GM23338 (cell line): ENCODE results near the gene GPR146. TPM values are rescaled to one million over a fixed set of nuclear protein-coding genes. Genes with fewer than 3 reads are reported as not detected.

ENCODE experiments used
- ATAC-seq: fragments of 200-7000 bp; cut with Tn5 transposase; 3 replicates; pipeline ENCODE4 v1.9.1; 2020
- DNase-seq: peaks from one replicate; pipeline ENCODE4 v3.0.0-alpha.2; 2015; ENCODE audit warnings: low spot score
- H2AFZ ChIP-seq: fragments of 200-600 bp; sonication (generic); 2 replicates; pipeline ENCODE4 v1.8.0; 2016; ENCODE audit warnings: antibody characterized with exemption, mild to moderate bottlenecking, moderate library complexity
- H3F3A ChIP-seq: fragments of 200-600 bp; sonication (generic); replicated peaks from 2 replicates; pipeline ENCODE4 v1.8.0; 2017; ENCODE audit warnings: antibody characterized with exemption, mixed run types, low read depth
- H3K27ac ChIP-seq: fragments of 200-600 bp; sonication (generic); 2 replicates; pipeline ENCODE4 v1.6.1; 2016; ENCODE audit warnings: low read depth
- H3K27me3 ChIP-seq: fragments of 200-600 bp; sonication (generic); 2 replicates; pipeline ENCODE4 v1.8.0; 2016; ENCODE audit warnings: mild to moderate bottlenecking, mixed run types, moderate library complexity; ENCODE audit not compliant: insufficient read depth
- H3K36me3 ChIP-seq: fragments of 200-600 bp; sonication (generic); 2 replicates; pipeline ENCODE4 v1.8.0; 2016; ENCODE audit warnings: mild to moderate bottlenecking; ENCODE audit not compliant: insufficient read depth
- H3K4me1 ChIP-seq: fragments of 200-600 bp; sonication (generic); 2 replicates; pipeline ENCODE4 v1.8.0; 2016; ENCODE audit warnings: mild to moderate bottlenecking, moderate library complexity; ENCODE audit not compliant: insufficient read depth
- H3K4me2 ChIP-seq: fragments of 200-600 bp; sonication (generic); 2 replicates; pipeline ENCODE4 v1.7.1; 2017; ENCODE audit warnings: mixed run types
- H3K4me3 ChIP-seq: fragments of 200-600 bp; sonication (generic); 2 replicates; pipeline ENCODE4 v1.6.1; 2016; ENCODE audit warnings: mixed run types
- H3K79me2 ChIP-seq: fragments of 200-600 bp; sonication (generic); replicated peaks from 2 replicates; pipeline ENCODE4 v1.8.0; 2017; ENCODE audit warnings: mild to moderate bottlenecking; ENCODE audit not compliant: insufficient read depth
- H3K9me2 ChIP-seq: fragments of 200-600 bp; sonication (generic); 2 replicates; pipeline ENCODE4 v1.8.0; 2017; ENCODE audit not compliant: insufficient read depth
- H4K20me1 ChIP-seq: fragments of 200-600 bp; sonication (generic); replicated peaks from 2 replicates; pipeline ENCODE4 v1.8.0; 2017; ENCODE audit warnings: mild to moderate bottlenecking; ENCODE audit not compliant: insufficient read depth
- H3K27ac Mint-ChIP-seq: 2 replicates; pipeline ENCODE4 v1.8.0; 2020; ENCODE audit warnings: inconsistent platforms, mild to moderate bottlenecking, moderate library complexity, mixed read lengths
- H3K27me3 Mint-ChIP-seq: 3 replicates; pipeline ENCODE4 v1.8.0; 2022; ENCODE audit warnings: low read depth, mild to moderate bottlenecking, moderate library complexity, mixed read lengths, inconsistent platforms; ENCODE audit not compliant: insufficient read depth, poor library complexity
- H3K36me3 Mint-ChIP-seq: 3 replicates; pipeline ENCODE4 v1.8.0; 2021; ENCODE audit warnings: low read depth, mild to moderate bottlenecking, inconsistent platforms, moderate library complexity, mixed read lengths
- H3K4me1 Mint-ChIP-seq: 3 replicates; pipeline ENCODE4 v1.8.0; 2020; ENCODE audit warnings: mild to moderate bottlenecking, inconsistent platforms, mixed read lengths
- H3K4me3 Mint-ChIP-seq: 3 replicates; pipeline ENCODE4 v1.8.0; 2021; ENCODE audit warnings: moderate library complexity, mild to moderate bottlenecking, inconsistent platforms, mixed read lengths
- H3K9me3 Mint-ChIP-seq: 3 replicates; pipeline ENCODE4 v1.8.0; 2020; ENCODE audit warnings: moderate library complexity, mild to moderate bottlenecking, inconsistent platforms, mixed read lengths
- EZH2 ChIP-seq: fragments of 200-600 bp; sonication (generic); IDR thresholded peaks from one replicate; pipeline ENCODE4 v1.8.0; 2017; ENCODE audit warnings: antibody characterized with exemption, mild to moderate bottlenecking, low read depth; ENCODE audit not compliant: unreplicated experiment
- EZH2phosphoT487 ChIP-seq: fragments of 200-600 bp; sonication (generic); IDR thresholded peaks from one replicate; pipeline ENCODE4 v1.8.1; 2018; ENCODE audit warnings: antibody characterized with exemption; ENCODE audit not compliant: unreplicated experiment
- JUNB ChIP-seq: IDR thresholded peaks from one replicate; pipeline ENCODE4 v1.6.1; 2016; ENCODE audit warnings: antibody characterized with exemption; ENCODE audit not compliant: unreplicated experiment
- ZNF114 ChIP-seq: fragments of 250-450 bp; sonication (Bioruptor Pico); IDR thresholded peaks from 2 replicates; pipeline ENCODE4 v1.5.0; 2020; ENCODE audit warnings: mild to moderate bottlenecking, moderate library complexity
- ZNF331 ChIP-seq: fragments of 250-450 bp; sonication (Bioruptor Pico); IDR thresholded peaks from 2 replicates; pipeline ENCODE4 v1.5.0; 2020; ENCODE audit warnings: low read depth, mild to moderate bottlenecking, moderate library complexity
- ZNF462 ChIP-seq: fragments of 250-450 bp; sonication (Bioruptor Pico); IDR thresholded peaks from 2 replicates; pipeline ENCODE4 v1.5.0; 2020; ENCODE audit warnings: mild to moderate bottlenecking, moderate library complexity
- polyA plus RNA-seq: library from polyadenylated mRNA; unstranded; fragments of >200 nt; fragmentation: Nextera tagmentation; extraction: Ambion mirVana; gene quantifications from 2 replicates; pipeline ENCODE4 v1.2.1, GENCODE V29; 2016
- total RNA-seq: library from RNA; depleted of rRNA; stranded (reverse); fragments of >200 nt; shearing (Covaris generic); gene quantifications from 2 replicates; pipeline ENCODE4 v1.2.3, GENCODE V29; 2014

GPR146 gene
- total and polyA plus RNA-seq, 2 experiments from 2014 or later = 0.28 to 0.37 TPM

- no peaks in the 10 kb centered on the region for H3K9me3 Mint-ChIP-seq
- H3K4me1 Mint-ChIP-seq = peaks cover 24% of the 10 kb centered on the region
- Histone ChIP-seq H3F3A (0 out of 2 replicates have a peak, but pooled peaks cover 8% of the 10 kb centered on the region), H3K27ac (0 out of 2 replicates have a peak overlapping the region, but pooled peaks have one; percentile 81), H3K79me2 (0 out of 2 replicates have a peak, but pooled peaks cover 7% of the 10 kb centered on the region), H3K4me1 (peaks cover 9% of the 10 kb centered on the region; the same call in 1 of the 2 replicates), H4K20me1 (peaks cover 9% of the 10 kb centered on the region; the same call in 1 of the 2 replicates), H3K9me2 (no peaks in the 10 kb centered on the region), H3K4me3 (peak overlapping the region; percentile 49), H3K36me3 (no peaks in the 10 kb centered on the region), H3K4me2 (peak overlapping the region; percentile 83), H2AFZ (no peak overlapping the region), H3K27me3 (no peaks in the 10 kb centered on the region)
- H3K4me3 Mint-ChIP-seq = peak overlapping the region; percentile 67
- TF ChIP-seq ZNF114 (CRISPR knock-in tag) = no peak
- TF ChIP-seq EZH2 = no peak
- TF ChIP-seq JUNB = no peak
- no peak for TF ChIP-seq EZH2phosphoT487
- TF ChIP-seq ZNF462 (CRISPR knock-in tag) = no peak
- no peak for TF ChIP-seq ZNF331
- peaks cover 4% of the 10 kb centered on the region; the same call in 1 of the 3 replicates for H3K36me3 Mint-ChIP-seq
- DNase-seq = peak; percentile 58
- ATAC-seq = peak; percentile 11
- H3K27ac Mint-ChIP-seq = peak overlapping the region; percentile 93
- H3K27me3 Mint-ChIP-seq = peaks cover 7% of the 10 kb centered on the region
These were observed 16.1 kb downstream of the GPR146 start for GRCh38 chr7:1060315-1061072.
